Gastrocnemius medialis (tissue), 4 donors: ENCODE results near the gene BAAT. TPM values are rescaled to one million over a fixed set of nuclear protein-coding genes. Genes with fewer than 3 reads are reported as not detected.

Source experiments
- ATAC-seq, 2 donors: fragments of 150-250 bp; one replicate each; pipeline ENCODE4 v1.9.1; 2016
- DNase-seq, 2 donors: peaks; one replicate each; pipeline ENCODE4 v3.0.0-alpha.2; 2019
- H3K27ac ChIP-seq, 4 donors: fragments of 200-600 bp; sonication (generic); 1 replicate in 1 of 4; 2 replicates in 3 of 4; pipeline ENCODE4 v1.5.1; 2016 to 2018; ENCODE audit warnings: mild to moderate bottlenecking in 2 of 4, moderate library complexity in 1 of 4
- H3K27me3 ChIP-seq, 3 donors: fragments of 200-600 bp; sonication (generic) in 2 of 3; 1 replicate in 1 of 3; 2 replicates in 2 of 3; pipeline versions ENCODE4 v1.5.1 to v1.6.0; 2016 to 2019; ENCODE audit warnings: mild to moderate bottlenecking in 1 of 3, moderate library complexity in 1 of 3
- H3K36me3 ChIP-seq, 2 donors: fragments of 200-600 bp; sonication (generic) in 1 of 2; one replicate each; pipeline ENCODE4 v1.5.1; 2017 to 2018
- H3K4me1 ChIP-seq, 2 donors: fragments of 200-600 bp; sonication (generic) in 1 of 2; one replicate each; pipeline ENCODE4 v1.5.1; 2016 to 2017; ENCODE audit warnings: mild to moderate bottlenecking in 2 of 2
- H3K4me3 ChIP-seq, 4 donors: fragments of 200-600 bp; sonication (generic) in 3 of 4; 1 replicate in 1 of 4; 2 replicates in 3 of 4; pipeline ENCODE4 v1.5.1; 2016 to 2019; ENCODE audit warnings: mild to moderate bottlenecking in 2 of 4
- H3K9me3 ChIP-seq, 3 donors: fragments of 200-600 bp; sonication (generic) in 2 of 3; 1 replicate in 1 of 3; 2 replicates in 2 of 3; pipeline ENCODE4 v1.5.1; 2016 to 2019
- POLR2A ChIP-seq, 2 donors: fragments of 450-650 bp; IDR thresholded peaks; one replicate each; pipeline ENCODE4 v1.6.1; 2017; ENCODE audit warnings: antibody characterized with exemption in 2 of 2, mild to moderate bottlenecking in 2 of 2, moderate library complexity in 2 of 2
- in situ Hi-C, 4 donors: fragments of 200-750 bp; cut with MboI; loops; one replicate each; pipeline versions ENCODE4 v1.15.0 to v1.8.0; 2017; ENCODE audit warnings: low sequenced_read_pairs in 4 of 4
- intact Hi-C: fragments of 100-400 bp; cut with DNase I; formaldehyde crosslinking; loops from one replicate; pipeline ENCODE4 v1.15.1; 2023; ENCODE audit warnings: low total_unique reads
- total RNA-seq, 4 donors: library from RNA; depleted of rRNA; stranded (reverse); fragments of >200 nt; gene quantifications; one replicate each; pipeline versions ENCODE4 v1.1.0 to v1.2.3, GENCODE V29; 2016
- TF ChIP-seq, protein P1 (sequence below), 5 experiments: fragments of 450-650 bp in 3 of 5; fragments of 200-600 bp in 2 of 5; sonication (generic) in 2 of 5; IDR thresholded peaks in 4 of 5; conservative IDR thresholded peaks in 1 of 5; 1 replicate in 4 of 5; 2 replicates in 1 of 5; pipeline ENCODE4 v1.5.1; 2016 to 2019; ENCODE audit warnings: antibody characterized with exemption in 5 of 5, mild to moderate bottlenecking in 3 of 5, moderate library complexity in 3 of 5

Gene BAAT
- total RNA-seq, 4 donors from 2014 or later = 1.2 to 3.8 (median 1.3) TPM; not detected in 1

DNA sequence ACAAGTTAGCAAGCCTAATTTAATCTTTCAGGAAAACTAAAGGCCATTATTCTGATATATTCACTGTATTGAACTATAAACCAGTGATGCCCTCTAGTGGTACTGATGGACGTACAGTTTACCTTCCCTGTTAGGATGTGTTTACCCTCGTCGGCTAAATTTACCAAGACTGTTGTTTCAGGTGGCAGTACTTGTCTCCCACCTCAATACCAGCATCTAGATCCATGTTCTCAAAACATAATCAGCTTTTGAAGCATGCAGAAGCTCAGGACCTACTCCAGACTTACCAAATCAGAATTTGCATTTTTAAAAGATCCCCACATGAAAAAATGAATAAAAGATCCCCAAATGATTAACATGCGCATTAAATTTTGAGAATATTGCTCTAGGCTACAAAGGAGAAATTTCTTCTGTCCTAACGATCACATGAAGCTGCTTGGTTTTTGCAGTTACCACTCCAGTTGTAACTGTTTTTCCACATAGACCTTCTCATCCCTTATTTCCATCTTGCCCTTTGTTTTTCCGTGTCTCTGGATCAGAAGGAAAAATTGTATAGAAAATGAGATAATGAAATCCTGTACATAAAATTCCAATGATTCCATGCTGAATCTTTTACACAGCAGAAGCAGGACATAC is 3.2 kb upstream of the BAAT start:
- ATAC-seq = no peak

DNA sequence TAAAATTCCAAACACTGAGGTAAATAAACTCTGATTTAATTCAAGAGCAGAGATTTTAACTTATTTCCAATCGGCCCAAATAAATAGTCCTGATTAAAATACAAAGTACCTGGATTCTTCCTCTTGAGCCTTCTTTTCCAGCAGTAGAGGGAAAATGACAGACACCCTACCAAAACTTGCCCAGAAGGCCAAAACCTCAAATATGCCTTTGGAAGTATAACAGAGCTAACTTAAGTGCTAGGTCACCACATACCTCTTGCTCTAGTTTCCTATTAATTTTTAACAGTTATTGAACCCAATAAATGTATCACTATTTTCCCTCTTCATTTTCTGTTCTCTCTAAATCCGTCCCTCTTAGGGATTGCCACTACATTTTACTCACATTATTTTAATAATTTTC is 1.4 kb downstream of the BAAT start:
- TF ChIP-seq, protein P1, sequence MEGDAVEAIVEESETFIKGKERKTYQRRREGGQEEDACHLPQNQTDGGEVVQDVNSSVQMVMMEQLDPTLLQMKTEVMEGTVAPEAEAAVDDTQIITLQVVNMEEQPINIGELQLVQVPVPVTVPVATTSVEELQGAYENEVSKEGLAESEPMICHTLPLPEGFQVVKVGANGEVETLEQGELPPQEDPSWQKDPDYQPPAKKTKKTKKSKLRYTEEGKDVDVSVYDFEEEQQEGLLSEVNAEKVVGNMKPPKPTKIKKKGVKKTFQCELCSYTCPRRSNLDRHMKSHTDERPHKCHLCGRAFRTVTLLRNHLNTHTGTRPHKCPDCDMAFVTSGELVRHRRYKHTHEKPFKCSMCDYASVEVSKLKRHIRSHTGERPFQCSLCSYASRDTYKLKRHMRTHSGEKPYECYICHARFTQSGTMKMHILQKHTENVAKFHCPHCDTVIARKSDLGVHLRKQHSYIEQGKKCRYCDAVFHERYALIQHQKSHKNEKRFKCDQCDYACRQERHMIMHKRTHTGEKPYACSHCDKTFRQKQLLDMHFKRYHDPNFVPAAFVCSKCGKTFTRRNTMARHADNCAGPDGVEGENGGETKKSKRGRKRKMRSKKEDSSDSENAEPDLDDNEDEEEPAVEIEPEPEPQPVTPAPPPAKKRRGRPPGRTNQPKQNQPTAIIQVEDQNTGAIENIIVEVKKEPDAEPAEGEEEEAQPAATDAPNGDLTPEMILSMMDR (IDR thresholded peaks at IDR 0.05 in 4 of 5, conservative IDR thresholded peaks at IDR 0.05 in 1 of 5) = no peak
- no peak for TF ChIP-seq POLR2A (IDR thresholded peaks at IDR 0.05)
- H3K4me1 ChIP-seq = no peaks in the 10 kb centered on the region
- H3K4me3 ChIP-seq = no peak overlapping the region
- ATAC-seq (no peak), DNase-seq (no peak)
- H3K27ac ChIP-seq = no peak overlapping the region
- no peaks in the 10 kb centered on the region for H3K36me3 ChIP-seq
- in situ Hi-C loops (no loop called here), intact Hi-C loops (no loop called here)
- H3K9me3 ChIP-seq = no peaks in the 10 kb centered on the region
- H3K27me3 ChIP-seq = no peaks in the 10 kb centered on the region

More for the DNA sequence above, 3.2 kb upstream of the BAAT start:
- H3K36me3 ChIP-seq = peaks cover 0 to 14% of the 10 kb centered on the region in 2 donors
- in situ Hi-C loops (no loop called here), intact Hi-C loops (no loop called here)
- H3K9me3 ChIP-seq = no peaks in the 10 kb centered on the region
- no peak overlapping the region for H3K27ac ChIP-seq
- DNase-seq = no peak
- H3K4me3 ChIP-seq = no peak overlapping the region
- H3K4me1 ChIP-seq = no peaks in the 10 kb centered on the region
- H3K27me3 ChIP-seq = no peaks in the 10 kb centered on the region
- TF ChIP-seq POLR2A (IDR thresholded peaks at IDR 0.05) = no peak
- TF ChIP-seq, protein P1 (IDR thresholded peaks at IDR 0.05 in 4 of 5, conservative IDR thresholded peaks at IDR 0.05 in 1 of 5) = peak in 2 of 5 experiments; percentile 21 to 40

DNA sequence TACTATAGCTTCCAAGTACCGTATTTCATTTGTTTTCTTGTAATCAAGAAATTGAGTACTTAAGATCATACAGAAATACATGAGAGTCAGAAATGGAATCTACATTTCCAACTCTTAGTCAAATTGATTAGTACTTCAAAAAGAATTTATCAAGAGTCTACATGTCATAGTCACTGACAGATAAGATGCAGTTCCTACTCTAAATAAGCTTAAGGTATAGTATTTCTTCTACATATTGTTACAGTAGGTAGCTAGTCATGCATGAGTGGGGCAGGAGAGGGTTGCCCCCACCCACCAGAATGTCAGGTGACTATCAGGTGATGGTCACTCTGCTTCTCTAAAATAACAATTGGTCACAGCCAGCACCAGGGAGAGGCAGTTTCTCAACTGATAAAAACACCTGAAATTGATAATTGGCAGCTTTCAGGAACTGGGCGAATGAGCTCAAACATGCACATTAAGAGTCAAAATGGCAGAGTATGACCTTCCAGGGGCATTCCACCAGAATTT is 2.9 kb downstream of the BAAT start:
- in situ Hi-C loops = no loop called here
- no peak overlapping the region for H3K27ac ChIP-seq
- H3K4me1 ChIP-seq = no peaks in the 10 kb centered on the region
- H3K36me3 ChIP-seq = no peaks in the 10 kb centered on the region
- H3K9me3 ChIP-seq = no peaks in the 10 kb centered on the region
- DNase-seq (no peak), ATAC-seq (no peak)
- intact Hi-C loops = no loop called here
- no peak for TF ChIP-seq POLR2A (IDR thresholded peaks at IDR 0.05)
- TF ChIP-seq, protein P1 (IDR thresholded peaks at IDR 0.05 in 4 of 5, conservative IDR thresholded peaks at IDR 0.05 in 1 of 5) = no peak
- no peak overlapping the region for H3K4me3 ChIP-seq
- no peaks in the 10 kb centered on the region for H3K27me3 ChIP-seq

DNA sequence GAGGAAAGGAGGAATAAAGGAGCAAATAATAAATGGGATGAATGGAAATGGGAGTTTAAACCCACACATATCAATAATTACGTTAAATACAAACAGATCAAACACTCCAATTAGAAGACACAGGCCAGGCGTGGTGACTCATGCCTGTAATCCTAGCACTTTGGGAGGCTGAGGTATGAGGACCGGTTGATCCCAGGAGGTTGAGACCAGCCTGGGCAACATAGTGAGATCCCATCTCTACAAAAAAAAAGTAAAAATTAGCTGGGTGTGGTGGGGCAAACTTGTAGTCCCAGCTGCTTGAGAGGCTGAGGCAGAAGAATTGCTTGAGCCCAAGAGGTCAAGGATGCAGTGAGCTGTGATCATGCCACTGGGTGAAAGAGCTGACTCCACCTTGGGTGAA is 3.7 kb downstream of the BAAT start:
- TF ChIP-seq, protein P1 (IDR thresholded peaks at IDR 0.05 in 4 of 5, conservative IDR thresholded peaks at IDR 0.05 in 1 of 5) = no peak
- no peak for TF ChIP-seq POLR2A (IDR thresholded peaks at IDR 0.05)
- intact Hi-C loops (no loop called here), in situ Hi-C loops (no loop called here)
- Histone ChIP-seq H3K4me3 (no peak overlapping the region), H3K9me3 (no peaks in the 10 kb centered on the region), H3K27me3 (no peaks in the 10 kb centered on the region), H3K27ac (no peak overlapping the region), H3K4me1 (no peaks in the 10 kb centered on the region), H3K36me3 (no peaks in the 10 kb centered on the region)
- DNase-seq (no peak), ATAC-seq (no peak)
